ENCODE results near the gene MGST3.
A peak's percentile ranks its signal among the peaks of the same experiment; 100 is the strongest.
"Not testable (repeated sequence)": the region's sequence is repeated elsewhere in the genome, so short reads cannot be mapped to it uniquely, and the experiment has no call there.

MGST3 gene

GRCh38 chr1:165630629-165631341 is at the start of gene MGST3:
Gene MGST3, plus strand, starts transcription at chr1:165631234. Its CDS starts 18,614 bp downstream, at chr1:165649848.
- DNase-seq = peak; percentile 97

- DNase-seq = no peak
These were observed 49.1 kb upstream of the MGST3 start for GRCh38 chr1:165581926-165582325.

GRCh38 chr1:165586398-165586797 is 44.6 kb upstream of the MGST3 start:
- no peak for DNase-seq

- not testable (repeated sequence) for DNase-seq
These were observed 39.6 kb upstream of the MGST3 start for GRCh38 chr1:165591391-165591790.

GRCh38 chr1:165592945-165593823 is 37.9 kb upstream of the MGST3 start:
- DNase-seq = peak; percentile 81

- DNase-seq = no peak
These were observed 35.6 kb upstream of the MGST3 start for GRCh38 chr1:165595246-165595938.

- peak; percentile 97 for DNase-seq
These were observed 33.0 kb upstream of the MGST3 start for GRCh38 chr1:165597883-165598675.

GRCh38 chr1:165598676-165599059 is 32.4 kb upstream of the MGST3 start:
- DNase-seq = no peak

- DNase-seq = no peak
These were observed 30.2 kb upstream of the MGST3 start for GRCh38 chr1:165600793-165601192.

- DNase-seq = no peak
These were observed 27.2 kb upstream of the MGST3 start for GRCh38 chr1:165603810-165604209.

- DNase-seq = no peak
These were observed 25.8 kb upstream of the MGST3 start for GRCh38 chr1:165605246-165605645.

GRCh38 chr1:165606676-165607075 is 24.4 kb upstream of the MGST3 start:
- DNase-seq = not testable (repeated sequence)

- no peak for DNase-seq
These were observed 20.2 kb upstream of the MGST3 start for GRCh38 chr1:165610866-165611265.

- no peak for DNase-seq
These were observed 19.0 kb upstream of the MGST3 start for GRCh38 chr1:165612062-165612461.

GRCh38 chr1:165616054-165616612 is 14.9 kb upstream of the MGST3 start:
- DNase-seq = no peak

- DNase-seq = no peak
These were observed 14.0 kb upstream of the MGST3 start for GRCh38 chr1:165616987-165617546.

GRCh38 chr1:165619647-165620151 is 11.3 kb upstream of the MGST3 start:
- DNase-seq = no peak

GRCh38 chr1:165623624-165624023 is 7.4 kb upstream of the MGST3 start:
- no peak for DNase-seq

- DNase-seq = no peak
These were observed 6.6 kb upstream of the MGST3 start for GRCh38 chr1:165624441-165624840.

- DNase-seq = no peak
These were observed 2.7 kb upstream of the MGST3 start for GRCh38 chr1:165628147-165628822.

GRCh38 chr1:165629151-165629550 is 1.9 kb upstream of the MGST3 start:
- no peak for DNase-seq
